HepG2 (cell line): ENCODE measurements around the gene SLC35E4. TPM values are rescaled to one million over a fixed set of nuclear protein-coding genes. Genes with fewer than 3 reads are reported as not detected.

Experiments used
- ATAC-seq: fragments of 200-7000 bp; cut with Tn5 transposase; 3 replicates; pipeline ENCODE4 v1.9.1; 2020; ENCODE audit warnings: mild to moderate bottlenecking, moderate library complexity
- BruUV-seq: library from RNA; stranded (reverse); fragments of 400-500 nt; replicated peaks from 2 replicates; lab custom pipeline; 2021; lab: Mats Ljungman, UMichigan
- CTCF ChIA-PET: fragments of 300-600 bp; formaldehyde crosslinking; extraction: SDS; loops from one replicate; lab custom pipeline; 2021; ENCODE audit warnings: low total read pairs, inconsistent platforms, low intra/inter-chr PET ratio; lab: Yijun Ruan, JAX
- POLR2A ChIA-PET: fragments of 350-600 bp; sonication (Branson Sonifier 250); formaldehyde crosslinking; loops from one replicate; lab custom pipeline; 2020; ENCODE audit warnings: antibody characterized with exemption, inconsistent platforms; lab: Yijun Ruan, JAX
- DNase-seq: peaks from one replicate; pipeline ENCODE4 v3.0.0-alpha.2; 2015; ENCODE audit warnings: low spot score
- FAIRE-seq: peaks from 3 replicates; lab custom pipeline; 2011; peaks lifted over from hg19 to GRCh38; lab: Jason Lieb, UNC
- H2AFZ ChIP-seq: one replicate; pipeline ENCODE4 v1.6.1; 2011; ENCODE audit warnings: low read length, inconsistent platforms
- H3K27ac ChIP-seq: fragments of 300-600 bp; 3 replicates; pipeline ENCODE4 v1.8.0; 2011; ENCODE audit warnings: mixed run types, mild to moderate bottlenecking, mixed read lengths, low read length, inconsistent platforms; ENCODE audit not compliant: insufficient read depth; ENCODE audit errors: extremely low read length
- H3K27me3 ChIP-seq, 2 experiments: fragments of 200-600 bp in 1 of 2; 2 replicates in 1 of 2; 3 replicates in 1 of 2; pipeline versions ENCODE4 v1.6.0 to v1.8.0; 2011; ENCODE audit warnings: low read length in 2 of 2, mild to moderate bottlenecking in 2 of 2, moderate library complexity in 2 of 2, inconsistent platforms in 1 of 2; ENCODE audit not compliant: insufficient read depth in 2 of 2, control insufficient read depth in 1 of 2
- H3K36me3 ChIP-seq, 2 experiments: fragments of 200-600 bp in 1 of 2; replicated peaks in 1 of 2; 2 replicates in 1 of 2; 3 replicates in 1 of 2; pipeline versions ENCODE4 v1.5.1 to v1.8.0; 2011; ENCODE audit warnings: low read length in 2 of 2, inconsistent platforms in 1 of 2; ENCODE audit not compliant: insufficient read depth in 2 of 2, control insufficient read depth in 1 of 2
- H3K4me1 ChIP-seq: 2 replicates; pipeline ENCODE4 v1.5.1; 2012; ENCODE audit warnings: low read length, inconsistent platforms; ENCODE audit not compliant: insufficient read depth
- H3K4me2 ChIP-seq: 2 replicates; pipeline ENCODE4 v1.6.0; 2011; ENCODE audit warnings: low read depth, low read length, inconsistent platforms
- H3K4me3 ChIP-seq, 3 experiments: fragments of 200-600 bp in 1 of 3; sonication (generic), shearing (Covaris generic) in 1 of 3; replicated peaks in 1 of 3; 2 replicates each; pipeline ENCODE4 v1.5.1; 2011 to 2016; ENCODE audit warnings: low read length in 3 of 3, inconsistent platforms in 2 of 3, low read depth in 2 of 3, mild to moderate bottlenecking in 2 of 3, control low read depth in 1 of 3, mixed read lengths in 1 of 3; ENCODE audit not compliant: insufficient read depth in 1 of 3
- H3K79me2 ChIP-seq: one replicate; pipeline ENCODE4 v1.6.1; 2011; ENCODE audit warnings: low read length, inconsistent platforms; ENCODE audit not compliant: insufficient read depth
- H3K9ac ChIP-seq: 2 replicates; pipeline ENCODE4 v1.6.0; 2011; ENCODE audit warnings: mild to moderate bottlenecking, low read depth, low read length, inconsistent platforms; ENCODE audit not compliant: insufficient read depth
- H3K9me3 ChIP-seq: 2 replicates; pipeline ENCODE4 v1.5.1; 2012; ENCODE audit warnings: mild to moderate bottlenecking, low read length
- H4K20me1 ChIP-seq: 2 replicates; pipeline ENCODE4 v1.6.0; 2011; ENCODE audit warnings: inconsistent platforms, mild to moderate bottlenecking, low read length, moderate library complexity; ENCODE audit not compliant: insufficient read depth
- ARNT2 ChIP-seq: sonication (generic); formaldehyde crosslinking; IDR thresholded peaks from 2 replicates; pipeline ENCODE4 v1.8.0; 2022; ENCODE audit warnings: mild to moderate bottlenecking, low read depth, missing genetic modification reagents, moderate library complexity
- ATF3 ChIP-seq: sonication (generic); formaldehyde crosslinking; IDR thresholded peaks from 2 replicates; pipeline ENCODE4 v1.4.0; 2020; ENCODE audit warnings: missing genetic modification reagents
- DMAP1 ChIP-seq: IDR thresholded peaks from 2 replicates; pipeline ENCODE4 v1.6.1; 2016
- FIP1L1 ChIP-seq: fragments of 200-400 bp; formaldehyde crosslinking; IDR thresholded peaks from 2 replicates; pipeline ENCODE4 v1.6.1; 2018; ENCODE audit warnings: low read depth, mild to moderate bottlenecking, low read length, moderate library complexity, borderline replicate concordance; ENCODE audit not compliant: insufficient read depth
- GPN1 ChIP-seq: sonication (generic); formaldehyde crosslinking; IDR thresholded peaks from 2 replicates; pipeline ENCODE4 v1.5.1; 2020; ENCODE audit warnings: missing genetic modification reagents, borderline replicate concordance
- KLF16 ChIP-seq, 2 experiments: sonication (generic) in 1 of 2; formaldehyde crosslinking in 1 of 2; IDR thresholded peaks; 2 replicates each; pipeline versions ENCODE4 v1.6.1 to v1.8.0; 2016 to 2023; ENCODE audit warnings: missing genetic modification reagents in 2 of 2, missing compliant biosample characterization in 1 of 2
- MXD1 ChIP-seq: sonication (generic); formaldehyde crosslinking; IDR thresholded peaks from 2 replicates; pipeline ENCODE4 v1.4.0; 2020; ENCODE audit warnings: mild to moderate bottlenecking, missing genetic modification reagents
- PAWR ChIP-seq: sonication (generic); formaldehyde crosslinking; IDR thresholded peaks from 2 replicates; pipeline ENCODE4 v1.4.0; 2020; ENCODE audit warnings: missing genetic modification reagents, mild to moderate bottlenecking, borderline replicate concordance
- PHF20 ChIP-seq: sonication (generic); formaldehyde crosslinking; IDR thresholded peaks from 2 replicates; pipeline ENCODE4 v1.5.0; 2020; ENCODE audit warnings: mild to moderate bottlenecking, missing genetic modification reagents
- RFX1 ChIP-seq: fragments of 450-650 bp; IDR thresholded peaks from 2 replicates; pipeline ENCODE4 v1.6.1; 2017
- RORA ChIP-seq: sonication (generic); formaldehyde crosslinking; IDR thresholded peaks from 2 replicates; pipeline ENCODE4 v1.5.0; 2020; ENCODE audit warnings: mild to moderate bottlenecking, missing genetic modification reagents, moderate library complexity
- SMC3 ChIP-seq: IDR thresholded peaks from 2 replicates; pipeline ENCODE4 v1.6.1; 2011; ENCODE audit warnings: low read length, improper control_type of control experiment
- SP2 ChIP-seq: sonication (generic); formaldehyde crosslinking; IDR thresholded peaks from 2 replicates; pipeline ENCODE4 v1.5.1; 2020; ENCODE audit warnings: mild to moderate bottlenecking, missing genetic modification reagents
- THYN1 ChIP-seq: sonication (generic); formaldehyde crosslinking; IDR thresholded peaks from 2 replicates; pipeline ENCODE4 v1.8.1; 2023; ENCODE audit warnings: low read depth, mild to moderate bottlenecking, moderate library complexity, missing genetic modification reagents, borderline replicate concordance
- ZBTB20 ChIP-seq: sonication (generic); formaldehyde crosslinking; IDR thresholded peaks from 2 replicates; pipeline ENCODE4 v1.8.1; 2023; ENCODE audit warnings: missing genetic modification reagents, low read depth, mild to moderate bottlenecking, borderline replicate concordance
- ZBTB42 ChIP-seq: sonication (generic); formaldehyde crosslinking; IDR thresholded peaks from 2 replicates; pipeline ENCODE4 v1.5.0; 2020; ENCODE audit warnings: mild to moderate bottlenecking, missing genetic modification reagents
- ZNF800 ChIP-seq: sonication (generic); formaldehyde crosslinking; IDR thresholded peaks from 2 replicates; pipeline ENCODE4 v1.4.0; 2020; ENCODE audit warnings: missing genetic modification reagents
- WGBS: methylation state at CpG from one replicate; pipeline ENCODE4 v1.1.6; 2017; ENCODE audit warnings: low lambda C conversion rate; 5-methylcytosine and 5-hydroxymethylcytosine counted together
- in situ Hi-C: cut with HindIII; loops from 2 replicates; pipeline ENCODE4 v1.10.0; 2017; ENCODE audit warnings: low pct_unique_long_range_greater_than_20kb; ENCODE audit not compliant: extremely low pct_ligation_motif_present
- intact Hi-C: fragments of 100-400 bp; cut with micrococcal nuclease; formaldehyde crosslinking; loops from one replicate; pipeline ENCODE4 v1.10.0; 2022; ENCODE audit not compliant: unreplicated experiment
- polyA plus RNA-seq, 8 experiments: library from polyadenylated mRNA; depleted of rRNA in 3 of 8; stranded (reverse) in 7 of 8; unstranded in 1 of 8; fragments of >200 nt; fragmentation: Illumina TruSeq in 4 of 8; extraction: Trizol in 4 of 8; gene quantifications; 2 replicates each; pipeline versions ENCODE4 v1.2.1 to v1.2.3, GENCODE V29; 2011 to 2016; ENCODE audit warnings: low read depth in 4 of 8, missing spikeins in 1 of 8, mixed read lengths in 1 of 8; ENCODE audit not compliant: insufficient read depth in 1 of 8
- total RNA-seq, 5 experiments: library from RNA; depleted of rRNA; stranded (reverse); fragments of >200 nt; fragmentation: Illumina TruSeq; extraction: Trizol; gene quantifications; 2 replicates each; pipeline ENCODE4 v1.2.3, GENCODE V29; 2016; ENCODE audit warnings: low read depth in 1 of 5

The SLC35E4 gene
- total and polyA plus RNA-seq, 2 of the 13 experiments (the other 11 are each of a cell fraction or from before 2014, with no cell fraction given) = 0.07 to 0.15 TPM

GRCh38 chr22:30685178-30685577, 49.6 kb downstream of the SLC35E4 start:
- intact Hi-C loops = no loop called here
- H3K27ac ChIP-seq = no peak overlapping the region
- no peak overlapping the region for H3K4me3 ChIP-seq
- DNase-seq = no peak
- H3K9ac ChIP-seq = no peak overlapping the region
- WGBS = 60% methylated on average over 7 of the region's 7 CpGs
- TF ChIP-seq ARNT2 (CRISPR knock-in tag) (no peak), PHF20 (no peak), SP2 (CRISPR knock-in tag) (no peak), MXD1 (CRISPR knock-in tag) (no peak), SMC3 (no peak), PAWR (no peak), KLF16 (CRISPR knock-in tag; IDR thresholded peaks at IDR 0.05) (no peak), ZNF800 (CRISPR knock-in tag) (no peak), FIP1L1 (no peak), ATF3 (CRISPR knock-in tag) (no peak), ZBTB20 (CRISPR knock-in tag) (no peak), DMAP1 (CRISPR knock-in tag) (no peak), ZBTB42 (no peak), RFX1 (no peak), GPN1 (no peak), THYN1 (no peak), RORA (CRISPR knock-in tag) (no peak)
- BruUV-seq = no TSS peak
- H3K4me1 ChIP-seq = no peaks in the 10 kb centered on the region
- in situ Hi-C loops = no loop called here
- no peaks in the 10 kb centered on the region for H4K20me1 ChIP-seq
- no peak for FAIRE-seq
- no peak overlapping the region for H3K4me2 ChIP-seq
- ChIA-PET POLR2A (interaction anchor here (0.6 kb wide), 1 partner anchor 768 kb away, joined by 3 read pairs; no protein-coding TSS in a partner anchor), CTCF (no interaction called here)
- H3K9me3 ChIP-seq = no peaks in the 10 kb centered on the region
- no peaks in the 10 kb centered on the region for H3K79me2 ChIP-seq
- no peaks in the 10 kb centered on the region for H3K27me3 ChIP-seq
- H2AFZ ChIP-seq = no peak overlapping the region
- no peaks in the 10 kb centered on the region for H3K36me3 ChIP-seq
- ATAC-seq = no peak
